Activated naive CD4-positive, alpha-beta T cell treated with anti-CD3 and anti-CD28 coated beads, Interleukin-2, amount 10 ng/mL, durations not matched to agents 5 hours and 36 hours (primary cell): Measurements from ENCODE around the gene ZSCAN16. TPM values are rescaled to one million over a fixed set of nuclear protein-coding genes. Genes with fewer than 3 reads are reported as not detected.

ENCODE experiments used
- total RNA-seq, 2 experiments: library from RNA; stranded (reverse); gene quantifications; one replicate each; pipeline ENCODE4 v1.2.3, GENCODE V29; 2021

Gene ZSCAN16
- 1 to 10 TPM; 5.3 to 7.1 TPM for total RNA-seq

DNA sequence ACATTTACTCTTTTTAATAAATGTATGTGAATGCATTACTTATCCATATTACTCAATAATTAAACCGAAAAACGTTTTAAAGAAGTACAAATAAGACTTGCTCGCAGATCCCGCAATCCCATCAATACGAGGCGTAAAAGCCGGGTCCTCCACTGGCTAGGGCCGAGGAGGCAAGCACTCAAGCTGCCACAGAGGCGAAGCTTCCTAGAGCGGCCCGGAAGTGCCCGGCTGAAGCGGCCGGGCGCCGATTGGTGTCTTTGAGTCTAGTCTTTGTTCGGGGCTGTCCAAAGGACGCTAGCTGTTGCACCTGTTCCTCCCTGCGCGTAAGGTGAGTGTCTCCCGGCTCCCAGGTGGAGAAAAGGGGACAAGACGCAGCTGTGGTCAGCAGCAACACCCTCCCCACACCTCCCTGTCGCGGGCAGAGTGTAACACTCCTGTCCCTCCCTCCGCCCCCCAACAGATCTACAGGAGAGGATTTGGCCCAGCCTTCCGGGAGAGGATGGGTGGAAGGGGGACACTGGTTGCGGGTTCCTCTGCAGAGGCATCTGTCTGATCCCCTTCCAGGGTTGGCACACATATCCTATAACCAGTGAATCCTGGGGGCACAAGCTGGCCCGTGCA lies at the start of gene ZSCAN16:
TSS of gene ZSCAN16 (plus strand) at position 260 of the 621 bp plus-strand sequence. CDS start 835 bp downstream, outside the sequence.

GRCh38 chr6:28080381-28080630 lies 44.1 kb upstream of the ZSCAN16 start, which contains the start of gene ZNF165:
Gene ZNF165 (plus strand): TSS chr6:28080568. CDS start chr6:28085481, 4,913 bp downstream.

GRCh38 chr6:28141500-28142329 lies 17.3 kb downstream of the ZSCAN16 start, which contains the start of gene ZKSCAN8:
Gene ZKSCAN8 (plus strand): TSS chr6:28141883. CDS start chr6:28148408, 6,525 bp downstream.

Other genes starting within 250 kb of the ZSCAN16 start
- gene OR2B2, start 212.2 kb upstream of the ZSCAN16 start, total RNA-seq: not detected
- gene OR2B6, start 167.4 kb upstream of the ZSCAN16 start, total RNA-seq: under 1 TPM in 1 of 2 experiments, not detected in 1; 0.23 TPM
- gene ZNF165, start 44.0 kb upstream of the ZSCAN16 start, total RNA-seq: 1 to 10 TPM in 1 of 2 experiments, under 1 TPM in 1; 0.81 to 1.1 TPM
- gene ZKSCAN8, start 17.3 kb downstream of the ZSCAN16 start, total RNA-seq: 10 to 100 TPM; 22.5 to 22.8 TPM
- gene ZSCAN9, start 100.7 kb downstream of the ZSCAN16 start, total RNA-seq: 1 to 10 TPM; 2.4 to 3.6 TPM
- gene ZKSCAN4, start 127.7 kb downstream of the ZSCAN16 start, total RNA-seq: 1 to 10 TPM; 8.0 to 8.3 TPM
- under 1 TPM in 1 of 2 experiments, not detected in 1; 0.20 TPM for gene NKAPL, start 134.7 kb downstream of the ZSCAN16 start, total RNA-seq
- gene ZSCAN26, start 142.5 kb downstream of the ZSCAN16 start, total RNA-seq: 10 to 100 TPM; 10.9 to 11.0 TPM
- 1 to 10 TPM; 1.1 to 1.2 TPM for gene PGBD1, start 157.0 kb downstream of the ZSCAN16 start, total RNA-seq
- gene ZSCAN31, start 211.5 kb downstream of the ZSCAN16 start, total RNA-seq: 1 to 10 TPM; 1.0 to 1.2 TPM
- gene ZKSCAN3, start 225.3 kb downstream of the ZSCAN16 start, total RNA-seq: 1 to 10 TPM; 6.3 to 6.6 TPM